ENCODE results near the gene ZNF442. TPM values are rescaled to one million over a fixed set of nuclear protein-coding genes. Genes with fewer than 3 reads are reported as not detected.
"Not testable (repeated sequence)": the region's sequence is repeated elsewhere in the genome, so short reads cannot be mapped to it uniquely, and the experiment has no call there.

Gene ZNF442
- total RNA-seq, 1 experiment from 2014 or later, result 4.0 TPM

GRCh38 chr19:12364391-12365235 is 870 bp downstream of the ZNF442 start:
- H2AFZ ChIP-seq (ENCODE audit: low read length), result no peak overlapping the region

GRCh38 chr19:12362236-12362635 is 3.2 kb downstream of the ZNF442 start:
- not testable (repeated sequence) for H2BK15ac ChIP-seq (ENCODE audit: low read depth, low read length); H3K23me2 ChIP-seq (ENCODE audit: insufficient read length, low read depth, low read length, poor library complexity, severe bottlenecking); DNase-seq; H2BK12ac ChIP-seq (ENCODE audit: insufficient read length, low read depth, low read length); H3K27me3 ChIP-seq (ENCODE audit: insufficient read depth, low read length); H3K27ac ChIP-seq (ENCODE audit: insufficient read length, low read depth, low read length); H2BK20ac ChIP-seq (ENCODE audit: low read depth, low read length, poor library complexity, severe bottlenecking); H3K27ac Mint-ChIP-seq; H3K4me3 Mint-ChIP-seq; H3K56ac ChIP-seq (ENCODE audit: insufficient read length, low read depth, low read length); H4K8ac ChIP-seq (replicated peaks; ENCODE audit: insufficient read length, low read depth, low read length); H3T11ph ChIP-seq (ENCODE audit: low read length); H3K4me1 ChIP-seq (ENCODE audit: insufficient read depth, low read length); H3K14ac ChIP-seq (ENCODE audit: insufficient read depth, low read length); H3K9ac ChIP-seq (ENCODE audit: extremely low read depth, insufficient read length, low read length); H3K4me2 ChIP-seq (ENCODE audit: insufficient read depth, insufficient read length, low read length); H4K91ac ChIP-seq (ENCODE audit: insufficient read length, low read depth, low read length); H2BK5ac ChIP-seq (ENCODE audit: insufficient read length, low read length); H3K4ac ChIP-seq (ENCODE audit: low read depth, low read length); H3K9me3 ChIP-seq (ENCODE audit: control insufficient read depth, low read depth, low read length); H2BK120ac ChIP-seq (ENCODE audit: low read depth, low read length, poor library complexity, severe bottlenecking); H3K23ac ChIP-seq (ENCODE audit: insufficient read length, low read depth, low read length); H3K79me2 ChIP-seq (ENCODE audit: insufficient read depth, low read length); H4K20me1 ChIP-seq (ENCODE audit: control insufficient read depth, insufficient read depth, insufficient read length); H3K18ac ChIP-seq (ENCODE audit: insufficient read length, low read depth, low read length); H2AFZ ChIP-seq (ENCODE audit: low read length); H4K5ac ChIP-seq (ENCODE audit: insufficient read length, low read depth, low read length); H2AK5ac ChIP-seq (ENCODE audit: insufficient read length, low read length); H3K79me1 ChIP-seq (ENCODE audit: insufficient read depth, low read depth, low read length, poor library complexity, severe bottlenecking)
- Mint-ChIP-seq H3K27me3 (ENCODE audit: low read depth) (peaks cover 15% of the 10 kb centered on the region), H3K4me1 (peaks cover 14 to 19% of the 10 kb centered on the region in 2 experiments), H3K36me3 (ENCODE audit: insufficient read depth in 1 of 3, low read depth in 3 of 3) (peaks cover 14 to 45% (median 26%) of the 10 kb centered on the region in 3 experiments), H3K9me3 (peaks cover 51 to 68% of the 10 kb centered on the region in 2 experiments)
- no CpG with 5 or more reads among the region's 30 CpGs for WGBS (ENCODE audit: extremely low coverage, insufficient read length, low lambda C conversion rate)

More at GRCh38 chr19:12364391-12365235, 870 bp downstream of the ZNF442 start:
- peak overlapping the region; percentile 75 for H3K4me2 ChIP-seq (ENCODE audit: insufficient read depth, insufficient read length, low read length)
- no peaks in the 10 kb centered on the region for H4K20me1 ChIP-seq (ENCODE audit: control insufficient read depth, insufficient read depth, insufficient read length)
- no peak overlapping the region for H3T11ph ChIP-seq (ENCODE audit: low read length)
- H3K27me3 Mint-ChIP-seq (ENCODE audit: low read depth), result peaks cover 15% of the 10 kb centered on the region
- H3K14ac ChIP-seq (ENCODE audit: insufficient read depth, low read length), result peak overlapping the region; percentile 37; the same call in 1 of the 2 replicates
- H2BK5ac ChIP-seq (ENCODE audit: insufficient read length, low read length), result no peak overlapping the region
- peaks cover 16 to 37% (median 29%) of the 10 kb centered on the region in 3 experiments for H3K36me3 Mint-ChIP-seq (ENCODE audit: insufficient read depth in 1 of 3, low read depth in 3 of 3)
- DNase-seq, result peak; percentile 18
- H3K4me1 Mint-ChIP-seq, result peaks cover 14 to 19% of the 10 kb centered on the region in 2 experiments
- no peak overlapping the region for H4K5ac ChIP-seq (ENCODE audit: insufficient read length, low read depth, low read length)
- no peak overlapping the region for H2BK12ac ChIP-seq (ENCODE audit: insufficient read length, low read depth, low read length)
- H3K79me1 ChIP-seq (ENCODE audit: insufficient read depth, low read depth, low read length, poor library complexity, severe bottlenecking), result no peaks in the 10 kb centered on the region
- peak overlapping the region; percentile 86 to 95 for H3K4me3 Mint-ChIP-seq
- no peak overlapping the region; the same call in 1 of the 2 replicates for H3K4ac ChIP-seq (ENCODE audit: low read depth, low read length)
- peaks cover 44 to 62% of the 10 kb centered on the region in 2 experiments for H3K9me3 Mint-ChIP-seq
- TF ChIP-seq CTCF (conservative IDR thresholded peaks at IDR 0.05), result no peak
- H4K8ac ChIP-seq (replicated peaks; ENCODE audit: insufficient read length, low read depth, low read length), result no peak overlapping the region
- peak overlapping the region; percentile 56 for H3K9ac ChIP-seq (ENCODE audit: extremely low read depth, insufficient read length, low read length)
- no peak overlapping the region for H3K27ac Mint-ChIP-seq
- peaks cover 7% of the 10 kb centered on the region for H3K9me3 ChIP-seq (ENCODE audit: control insufficient read depth, low read depth, low read length)
- H4K91ac ChIP-seq (ENCODE audit: insufficient read length, low read depth, low read length), result no peak overlapping the region
- H3K27me3 ChIP-seq (ENCODE audit: insufficient read depth, low read length), result no peaks in the 10 kb centered on the region
- no peak overlapping the region for H2BK15ac ChIP-seq (ENCODE audit: low read depth, low read length)
- H3K27ac ChIP-seq (ENCODE audit: insufficient read length, low read depth, low read length), result no peak overlapping the region
- H3K23me2 ChIP-seq (ENCODE audit: insufficient read length, low read depth, low read length, poor library complexity, severe bottlenecking), result peaks cover 7% of the 10 kb centered on the region
- H2AK5ac ChIP-seq (ENCODE audit: insufficient read length, low read length), result no peak overlapping the region
- H3K4me1 ChIP-seq (ENCODE audit: insufficient read depth, low read length), result no peaks in the 10 kb centered on the region
- no peak overlapping the region for H3K56ac ChIP-seq (ENCODE audit: insufficient read length, low read depth, low read length)
- H3K79me2 ChIP-seq (ENCODE audit: insufficient read depth, low read length), result no peaks in the 10 kb centered on the region
- H2BK120ac ChIP-seq (ENCODE audit: low read depth, low read length, poor library complexity, severe bottlenecking), result no peak overlapping the region
- no peak overlapping the region for H3K23ac ChIP-seq (ENCODE audit: insufficient read length, low read depth, low read length)
- H3K18ac ChIP-seq (ENCODE audit: insufficient read length, low read depth, low read length), result no peak overlapping the region
- WGBS (ENCODE audit: extremely low coverage, insufficient read length, low lambda C conversion rate), result no CpG with 5 or more reads among the region's 28 CpGs
- H2BK20ac ChIP-seq (ENCODE audit: low read depth, low read length, poor library complexity, severe bottlenecking), result no peak overlapping the region

Data from H9 (cell line).